ENCODE measurements around the gene ARFGEF3.

Gene ARFGEF3

GRCh38 chr6:138309695-138310094, 148.0 kb downstream of the ARFGEF3 start:
- no peak for DNase-seq (ENCODE audit: low read depth)

- peak; percentile 32 for DNase-seq (ENCODE audit: low read depth)
Measured at GRCh38 chr6:138310294-138310693, 148.6 kb downstream of the ARFGEF3 start.

GRCh38 chr6:138310821-138311220, 149.1 kb downstream of the ARFGEF3 start:
- DNase-seq (ENCODE audit: low read depth) = no peak

GRCh38 chr6:138311268-138311667, 149.5 kb downstream of the ARFGEF3 start:
- DNase-seq (ENCODE audit: low read depth) = no peak

GRCh38 chr6:138318741-138319375, 157.1 kb downstream of the ARFGEF3 start:
- DNase-seq (ENCODE audit: low read depth) = no peak

- DNase-seq (ENCODE audit: low read depth) = no peak
Measured at GRCh38 chr6:138321934-138322333, 160.2 kb downstream of the ARFGEF3 start.

GRCh38 chr6:138323821-138324220, 162.1 kb downstream of the ARFGEF3 start:
- DNase-seq (ENCODE audit: low read depth) = no peak

- DNase-seq (ENCODE audit: low read depth) = no peak
Measured at GRCh38 chr6:138328210-138328609, 166.5 kb downstream of the ARFGEF3 start.

- no peak for DNase-seq (ENCODE audit: low read depth)
Measured at GRCh38 chr6:138330763-138331162, 169.0 kb downstream of the ARFGEF3 start.

- no peak for DNase-seq (ENCODE audit: low read depth)
Measured at GRCh38 chr6:138331444-138331843, 169.7 kb downstream of the ARFGEF3 start.

GRCh38 chr6:138331984-138332383, 170.2 kb downstream of the ARFGEF3 start:
- no peak for DNase-seq (ENCODE audit: low read depth)

GRCh38 chr6:138334000-138334399, 172.3 kb downstream of the ARFGEF3 start:
- no peak for DNase-seq (ENCODE audit: low read depth)

- no peak for DNase-seq (ENCODE audit: low read depth)
Measured at GRCh38 chr6:138334963-138335362, 173.2 kb downstream of the ARFGEF3 start.

- DNase-seq (ENCODE audit: low read depth) = no peak
Measured at GRCh38 chr6:138336221-138336620, 174.5 kb downstream of the ARFGEF3 start.

GRCh38 chr6:138337076-138337475, 175.3 kb downstream of the ARFGEF3 start:
- no peak for DNase-seq (ENCODE audit: low read depth)

GRCh38 chr6:138339024-138339423, 177.3 kb downstream of the ARFGEF3 start:
- no peak for DNase-seq (ENCODE audit: low read depth)

- no peak for DNase-seq (ENCODE audit: low read depth)
Measured at GRCh38 chr6:138341176-138341575, 179.4 kb downstream of the ARFGEF3 start.

GRCh38 chr6:138343112-138343511, 181.4 kb downstream of the ARFGEF3 start:
- no peak for DNase-seq (ENCODE audit: low read depth)

- no peak for DNase-seq (ENCODE audit: low read depth)
Measured at GRCh38 chr6:138345565-138346285, 184.0 kb downstream of the ARFGEF3 start.

- DNase-seq (ENCODE audit: low read depth) = peak; percentile 31
Measured at GRCh38 chr6:138346302-138347195, 184.8 kb downstream of the ARFGEF3 start.

- no peak for DNase-seq (ENCODE audit: low read depth)
Measured at GRCh38 chr6:138347864-138348263, 186.1 kb downstream of the ARFGEF3 start.

- DNase-seq (ENCODE audit: low read depth) = no peak
Measured at GRCh38 chr6:138349891-138350290, 188.2 kb downstream of the ARFGEF3 start.

- no peak for DNase-seq (ENCODE audit: low read depth)
Measured at GRCh38 chr6:138357928-138358327, 196.2 kb downstream of the ARFGEF3 start.

Data from amniotic epithelial cell (primary cell).